Upper lobe of left lung (tissue), 4 donors: ENCODE results near the gene SUPT4H1.

Experiments used
- POLR2A ChIP-seq, 4 donors: fragments of 450-650 bp; IDR thresholded peaks; one replicate each; pipeline ENCODE4 v1.5.1; 2016 to 2017; ENCODE audit warnings: antibody characterized with exemption in 4 of 4, mild to moderate bottlenecking in 2 of 4
- POLR2AphosphoS5 ChIP-seq, 2 donors: sonication (generic); formaldehyde crosslinking; IDR thresholded peaks; one replicate each; pipeline ENCODE4 v1.5.1; 2017; ENCODE audit warnings: antibody characterized with exemption in 2 of 2
- TF ChIP-seq, protein P1 (sequence below), 6 experiments: fragments of 450-650 bp in 4 of 6; fragments of 200-600 bp in 2 of 6; sonication (generic) in 2 of 6; IDR thresholded peaks; one replicate each; pipeline ENCODE4 v1.5.1; 2016 to 2019; ENCODE audit warnings: antibody characterized with exemption in 6 of 6

DNA sequence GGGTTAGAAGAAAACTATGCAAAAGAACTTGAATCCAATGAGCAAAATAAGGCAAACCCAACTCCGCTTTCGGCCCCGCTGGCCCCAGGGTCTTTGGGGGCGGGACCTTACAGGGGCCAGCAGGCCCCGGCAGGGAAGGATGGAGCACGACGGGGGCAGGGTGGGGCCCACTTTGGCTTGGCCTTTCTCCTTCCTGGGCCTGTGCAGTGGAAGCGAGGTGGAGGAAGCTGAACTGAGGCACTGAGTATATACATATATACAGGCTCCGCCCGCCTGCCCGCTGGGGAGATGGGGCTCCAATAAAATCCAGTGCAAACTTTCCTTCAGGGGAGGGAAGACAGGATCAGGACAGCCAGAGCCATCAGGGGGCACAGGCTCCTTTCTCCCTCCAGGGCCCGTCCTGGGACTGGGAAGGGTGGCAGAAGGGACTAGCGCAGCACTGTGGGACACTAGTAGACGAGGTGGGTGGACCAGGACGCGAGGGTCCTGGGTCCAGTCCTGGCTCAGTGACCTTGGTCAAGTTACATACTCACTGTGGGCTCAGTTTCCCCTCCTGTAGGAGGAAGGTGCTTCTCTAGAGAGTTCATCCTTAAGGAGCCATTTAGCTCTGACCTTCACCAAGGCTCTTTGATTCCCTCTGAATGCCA is 50.4 kb downstream of the SUPT4H1 start:
- TF ChIP-seq POLR2AphosphoS5 (IDR thresholded peaks at IDR 0.05) (no peak), POLR2A (IDR thresholded peaks at IDR 0.05) (no peak)
- TF ChIP-seq, protein P1, sequence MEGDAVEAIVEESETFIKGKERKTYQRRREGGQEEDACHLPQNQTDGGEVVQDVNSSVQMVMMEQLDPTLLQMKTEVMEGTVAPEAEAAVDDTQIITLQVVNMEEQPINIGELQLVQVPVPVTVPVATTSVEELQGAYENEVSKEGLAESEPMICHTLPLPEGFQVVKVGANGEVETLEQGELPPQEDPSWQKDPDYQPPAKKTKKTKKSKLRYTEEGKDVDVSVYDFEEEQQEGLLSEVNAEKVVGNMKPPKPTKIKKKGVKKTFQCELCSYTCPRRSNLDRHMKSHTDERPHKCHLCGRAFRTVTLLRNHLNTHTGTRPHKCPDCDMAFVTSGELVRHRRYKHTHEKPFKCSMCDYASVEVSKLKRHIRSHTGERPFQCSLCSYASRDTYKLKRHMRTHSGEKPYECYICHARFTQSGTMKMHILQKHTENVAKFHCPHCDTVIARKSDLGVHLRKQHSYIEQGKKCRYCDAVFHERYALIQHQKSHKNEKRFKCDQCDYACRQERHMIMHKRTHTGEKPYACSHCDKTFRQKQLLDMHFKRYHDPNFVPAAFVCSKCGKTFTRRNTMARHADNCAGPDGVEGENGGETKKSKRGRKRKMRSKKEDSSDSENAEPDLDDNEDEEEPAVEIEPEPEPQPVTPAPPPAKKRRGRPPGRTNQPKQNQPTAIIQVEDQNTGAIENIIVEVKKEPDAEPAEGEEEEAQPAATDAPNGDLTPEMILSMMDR (IDR thresholded peaks at IDR 0.05) = no peak
